ENCODE measurements around the gene FANCC. TPM values are rescaled to one million over a fixed set of nuclear protein-coding genes. Genes with fewer than 3 reads are reported as not detected.

The FANCC gene
- total RNA-seq, 1 experiment from 2014 or later, result 19.4 TPM

GRCh38 chr9:95084254-95084934 is 233.1 kb downstream of the FANCC start:
- BruUV-seq (replicated peaks), result no TSS peak
- ATAC-seq (no peak), DNase-seq (ENCODE audit: low read depth, low spot score) (no peak)
- no peak overlapping the region for H3K4me2 ChIP-seq (ENCODE audit: low read length)
- intact Hi-C loops (cut with micrococcal nuclease), result no loop called here
- no peaks in the 10 kb centered on the region for H3K9me3 ChIP-seq (ENCODE audit: control insufficient read depth in 1 of 2, insufficient read depth in 1 of 2, low read depth in 1 of 2, low read length in 2 of 2)
- no peaks in the 10 kb centered on the region for H3K9me2 ChIP-seq (ENCODE audit: insufficient read depth)
- RAD21 ChIA-PET (ENCODE audit: low non-redundant PET in 1 of 2, low total read pairs in 2 of 2, uncharacterized antibody in 2 of 2, unreplicated experiment in 2 of 2), result interaction anchor here in 1 of 2 experiments (0.7 kb wide), 1 partner anchor 531 kb away, joined by 3 read pairs; no protein-coding TSS in a partner anchor
- no peak overlapping the region for H2AFZ ChIP-seq (ENCODE audit: low read depth, low read length, poor library complexity, severe bottlenecking)
- no peaks in the 10 kb centered on the region for H4K20me1 ChIP-seq (ENCODE audit: insufficient read depth)
- TF ChIP-seq MAX (IDR thresholded peaks at IDR 0.05), result no peak
- no peak for TF ChIP-seq SRF (IDR thresholded peaks at IDR 0.05; ENCODE audit: low read depth)
- no peak for TF ChIP-seq POLR2A (IDR thresholded peaks at IDR 0.05; ENCODE audit: borderline replicate concordance, extremely low read depth, insufficient read depth, insufficient read length)
- no peak for TF ChIP-seq YY1 (IDR thresholded peaks at IDR 0.05; ENCODE audit: extremely low read depth, insufficient replicate concordance, low read depth, low read length)
- no peak for TF ChIP-seq EGR1 (IDR thresholded peaks at IDR 0.05; ENCODE audit: low read depth)
- no peak for TF ChIP-seq RAD21 (IDR thresholded peaks at IDR 0.05; ENCODE audit: low read depth)
- TF ChIP-seq ZBTB33 (IDR thresholded peaks at IDR 0.05; ENCODE audit: extremely low read depth, insufficient replicate concordance, low read length), result no peak
- TF ChIP-seq CEBPB (IDR thresholded peaks at IDR 0.05; ENCODE audit: low read depth), result no peak
- TF ChIP-seq EZH2phosphoT487 (IDR thresholded peaks at IDR 0.05; ENCODE audit: borderline replicate concordance), result no peak
- no peaks in the 10 kb centered on the region for H3K27me3 ChIP-seq (ENCODE audit: insufficient read depth, low read length)
- CTCF ChIA-PET, result interaction anchor here (1.2 kb wide), 1 partner anchor 18 kb away, joined by 3 read pairs; no protein-coding TSS in a partner anchor
- no peak overlapping the region for H3K4me3 ChIP-seq (replicated peaks in 1 of 2; ENCODE audit: low read depth in 1 of 2, low read length in 2 of 2)
- no peak overlapping the region for H3K9ac ChIP-seq (ENCODE audit: low read length)
- POLR2A ChIA-PET, result no interaction called here
- H3K4me1 ChIP-seq (ENCODE audit: control insufficient read depth in 1 of 2, insufficient read depth in 2 of 2, low read length in 2 of 2), result no peaks in the 10 kb centered on the region
- no peaks in the 10 kb centered on the region for H3K79me2 ChIP-seq (ENCODE audit: insufficient read depth, low read length)
- H3K27ac ChIP-seq (ENCODE audit: low read depth, low read length), result no peak overlapping the region
- H3K36me3 ChIP-seq (ENCODE audit: control insufficient read depth in 1 of 2, insufficient read depth in 2 of 2, low read length in 2 of 2), result peaks cover 0 to 12% of the 10 kb centered on the region in 2 experiments; a peak in 2 of 4 replicates
